T47D (cell line): ENCODE data around the gene IL4.

Experiments used
- DNase-seq, 2 experiments: peaks; one replicate each; pipeline versions ENCODE4 v3.0.0 to v3.0.0-alpha.2; 2011 to 2012; ENCODE audit warnings: low read depth in 1 of 2, low spot score in 1 of 2
- JUND ChIP-seq: IDR thresholded peaks from 2 replicates; pipeline ENCODE4 v1.6.1; 2012; ENCODE audit warnings: low read depth
- in situ Hi-C: cut with HindIII; loops from 2 replicates; pipeline ENCODE4 v1.10.0; 2016; ENCODE audit warnings: low sequenced_read_pairs, low pct_unique_long_range_greater_than_20kb

Gene IL4

GRCh38 chr5:132669966-132670882 is 3.6 kb upstream of the IL4 start:
- TF ChIP-seq JUND, result no peak
- DNase-seq, result no peak
- in situ Hi-C loops, result no loop called here

GRCh38 chr5:132671000-132671399 is 2.8 kb upstream of the IL4 start:
- DNase-seq, result no peak
- in situ Hi-C loops, result no loop called here
- no peak for TF ChIP-seq JUND

- no peak for TF ChIP-seq JUND
- in situ Hi-C loops, result no loop called here
- DNase-seq, result no peak
Observed at GRCh38 chr5:132673488-132673887, 301 bp upstream of the IL4 start.

GRCh38 chr5:132674671-132675506 is 1.1 kb downstream of the IL4 start:
- TF ChIP-seq JUND, result no peak
- peak; percentile 64 to 66 for DNase-seq
- in situ Hi-C loops, result no loop called here

GRCh38 chr5:132675936-132676689 is 2.3 kb downstream of the IL4 start:
- in situ Hi-C loops, result no loop called here
- TF ChIP-seq JUND, result no peak
- no peak for DNase-seq

GRCh38 chr5:132677191-132677590 is 3.4 kb downstream of the IL4 start:
- in situ Hi-C loops, result no loop called here
- DNase-seq, result peak; percentile 67 to 79
- no peak for TF ChIP-seq JUND

- no peak for TF ChIP-seq JUND
- no peak for DNase-seq
- in situ Hi-C loops, result no loop called here
Observed at GRCh38 chr5:132677682-132678400, 4.1 kb downstream of the IL4 start.

- TF ChIP-seq JUND, result no peak
- no peak for DNase-seq
- in situ Hi-C loops, result no loop called here
Observed at GRCh38 chr5:132678735-132679134, 4.9 kb downstream of the IL4 start.

- TF ChIP-seq JUND, result no peak
- in situ Hi-C loops, result no loop called here
- no peak for DNase-seq
Observed at GRCh38 chr5:132679166-132679565, 5.4 kb downstream of the IL4 start.

GRCh38 chr5:132679717-132680380 is 6.1 kb downstream of the IL4 start:
- peak in 1 of 2 experiments; percentile 45 for DNase-seq
- no peak for TF ChIP-seq JUND
- in situ Hi-C loops, result no loop called here

GRCh38 chr5:132680780-132681475 is 7.1 kb downstream of the IL4 start:
- in situ Hi-C loops, result no loop called here
- no peak for TF ChIP-seq JUND
- no peak for DNase-seq

- in situ Hi-C loops, result no loop called here
- no peak for DNase-seq
- TF ChIP-seq JUND, result no peak
Observed at GRCh38 chr5:132681476-132681831, 7.7 kb downstream of the IL4 start.
